GM18526 (cell line): Measurements from ENCODE around the gene SNCAIP.

ENCODE experiments used
- POLR2A ChIP-seq: IDR thresholded peaks from 3 replicates; pipeline ENCODE4 v1.6.1; 2011; ENCODE audit not compliant: insufficient read length; ENCODE audit errors: extremely low read depth

The SNCAIP gene

GRCh38 chr5:122304471-122305215, 7.4 kb upstream of the SNCAIP start:
- TF ChIP-seq POLR2A: no peak

- no peak for TF ChIP-seq POLR2A
Observed at GRCh38 chr5:122306461-122306860, 5.6 kb upstream of the SNCAIP start.

GRCh38 chr5:122310889-122311288, 1.1 kb upstream of the SNCAIP start:
- no peak for TF ChIP-seq POLR2A

GRCh38 chr5:122311497-122311960, 508 bp upstream of the SNCAIP start:
- TF ChIP-seq POLR2A: no peak

- TF ChIP-seq POLR2A: no peak
Observed at GRCh38 chr5:122312591-122313406, 762 bp downstream of the SNCAIP start.

GRCh38 chr5:122314036-122314435, 2.0 kb downstream of the SNCAIP start:
- TF ChIP-seq POLR2A: no peak

GRCh38 chr5:122315521-122315920, 3.5 kb downstream of the SNCAIP start:
- TF ChIP-seq POLR2A: no peak

- no peak for TF ChIP-seq POLR2A
Observed at GRCh38 chr5:122316656-122317055, 4.6 kb downstream of the SNCAIP start.

GRCh38 chr5:122319897-122320296, 7.9 kb downstream of the SNCAIP start:
- TF ChIP-seq POLR2A: no peak

- no peak for TF ChIP-seq POLR2A
Observed at GRCh38 chr5:122321921-122322320, 9.9 kb downstream of the SNCAIP start.

- TF ChIP-seq POLR2A: no peak
Observed at GRCh38 chr5:122322801-122323548, 10.9 kb downstream of the SNCAIP start.

GRCh38 chr5:122323738-122324137, 11.7 kb downstream of the SNCAIP start:
- TF ChIP-seq POLR2A: no peak

GRCh38 chr5:122327110-122327509, 15.1 kb downstream of the SNCAIP start:
- TF ChIP-seq POLR2A: no peak

- no peak for TF ChIP-seq POLR2A
Observed at GRCh38 chr5:122330881-122331280, 18.8 kb downstream of the SNCAIP start.

- no peak for TF ChIP-seq POLR2A
Observed at GRCh38 chr5:122332599-122333555, 20.8 kb downstream of the SNCAIP start.

- TF ChIP-seq POLR2A: no peak
Observed at GRCh38 chr5:122333564-122333963, 21.5 kb downstream of the SNCAIP start.
